Frontal cortex (tissue), 1 donor: ENCODE data around the gene HLA-DQB1. TPM values are rescaled to one million over a fixed set of nuclear protein-coding genes. Genes with fewer than 3 reads are reported as not detected.

ENCODE experiments used
- total RNA-seq: library from RNA; depleted of rRNA; stranded (reverse); fragments of >200 nt; gene quantifications from one replicate; pipeline ENCODE4 v1.2.3, GENCODE V29; 2014

The HLA-DQB1 gene
- total RNA-seq, 1 donor from 2014 or later: 0.41 TPM

Other genes starting within 250 kb of the HLA-DQB1 start
- 2.0 TPM for gene HLA-DRA, start 226.8 kb downstream of the HLA-DQB1 start, total RNA-seq
- 1.6 TPM for gene HLA-DRB5, start 136.4 kb downstream of the HLA-DQB1 start, total RNA-seq
- gene HLA-DRB1, start 76.8 kb downstream of the HLA-DQB1 start, total RNA-seq: 3.7 TPM
- gene HLA-DQA1, start 29.3 kb downstream of the HLA-DQB1 start, total RNA-seq: not detected
- gene HLA-DQA2, start 74.7 kb upstream of the HLA-DQB1 start, total RNA-seq: not detected
- gene HLA-DQB2, start 96.9 kb upstream of the HLA-DQB1 start, total RNA-seq: not detected
- gene HLA-DOB, start 150.3 kb upstream of the HLA-DQB1 start, total RNA-seq: not detected
- gene TAP2, start 172.1 kb upstream of the HLA-DQB1 start, total RNA-seq: 2.4 TPM
- gene PSMB8, start 177.4 kb upstream of the HLA-DQB1 start, total RNA-seq: 3.3 TPM
- 3.7 TPM for gene TAP1, start 187.0 kb upstream of the HLA-DQB1 start, total RNA-seq
- gene PSMB9, start 187.5 kb upstream of the HLA-DQB1 start, total RNA-seq: 0.82 TPM